H1 (cell line): ENCODE data around the gene ZNF443. TPM values are rescaled to one million over a fixed set of nuclear protein-coding genes. Genes with fewer than 3 reads are reported as not detected.

Source experiments
- ASH2L ChIP-seq: fragments of 200-600, 300-600 bp; sonication (generic); IDR thresholded peaks from one replicate; pipeline ENCODE4 v1.7.1; 2017; ENCODE audit warnings: low read length
- BRCA1 ChIP-seq: IDR thresholded peaks from 2 replicates; pipeline ENCODE4 v1.6.1; 2012; ENCODE audit warnings: low read depth, low read length, improper control_type of control experiment
- CHD1 ChIP-seq: IDR thresholded peaks from 2 replicates; pipeline ENCODE4 v1.6.1; 2012; ENCODE audit warnings: low read depth, low read length, improper control_type of control experiment
- EGR1 ChIP-seq: IDR thresholded peaks from 2 replicates; pipeline ENCODE4 v1.6.1; 2011; ENCODE audit warnings: low read depth, low read length, borderline replicate concordance
- GTF2F1 ChIP-seq: IDR thresholded peaks from 2 replicates; pipeline ENCODE4 v1.6.1; 2012; ENCODE audit warnings: low read depth, low read length, improper control_type of control experiment, borderline replicate concordance
- HDAC6 ChIP-seq: IDR thresholded peaks from one replicate; pipeline ENCODE4 v1.7.1; 2012; ENCODE audit warnings: low read depth, mild to moderate bottlenecking, inconsistent platforms, low read length, moderate library complexity
- JUN ChIP-seq: IDR thresholded peaks from 2 replicates; pipeline ENCODE4 v1.6.1; 2011; ENCODE audit warnings: low read depth, mild to moderate bottlenecking, improper control_type of control experiment, low read length
- KDM4A ChIP-seq: IDR thresholded peaks from one replicate; pipeline ENCODE4 v1.7.1; 2012; ENCODE audit warnings: low read depth, mild to moderate bottlenecking, moderate library complexity, low read length, inconsistent platforms; ENCODE audit not compliant: severe bottlenecking
- KDM5A ChIP-seq: fragments of 200-600 bp; IDR thresholded peaks from 2 replicates; pipeline ENCODE4 v1.7.1; 2012; ENCODE audit warnings: mild to moderate bottlenecking, low read length, inconsistent platforms, mixed read lengths
- NANOG ChIP-seq: IDR thresholded peaks from 2 replicates; pipeline ENCODE4 v1.6.1; 2011; ENCODE audit warnings: low read length, low read depth, mild to moderate bottlenecking, inconsistent platforms; ENCODE audit not compliant: insufficient read depth, poor library complexity, severe bottlenecking
- RAD21 ChIP-seq, 2 experiments: IDR thresholded peaks in 1 of 2; conservative IDR thresholded peaks in 1 of 2; 2 replicates each; pipeline ENCODE4 v1.6.1; 2011; ENCODE audit warnings: low read depth in 2 of 2, low read length in 2 of 2, improper control_type of control experiment in 1 of 2, inconsistent platforms in 1 of 2, mild to moderate bottlenecking in 1 of 2, moderate library complexity in 1 of 2
- RBBP5 ChIP-seq: IDR thresholded peaks from 2 replicates; pipeline ENCODE4 v1.7.1; 2012; ENCODE audit warnings: low read depth, mild to moderate bottlenecking, inconsistent platforms, low read length, moderate library complexity, borderline replicate concordance
- RNF2 ChIP-seq: fragments of 200-900, 300-1000 bp; sonication (generic); IDR thresholded peaks from 2 replicates; pipeline ENCODE4 v1.7.1; 2016; ENCODE audit warnings: borderline replicate concordance, low read depth, mild to moderate bottlenecking, antibody characterized with exemption, low read length; ENCODE audit not compliant: poor library complexity, severe bottlenecking; ENCODE audit errors: missing control alignments
- RXRA ChIP-seq: IDR thresholded peaks from 2 replicates; pipeline ENCODE4 v1.6.1; 2011; ENCODE audit warnings: low read depth, mild to moderate bottlenecking, low read length, moderate library complexity; ENCODE audit not compliant: insufficient read depth
- SIN3A ChIP-seq, 2 experiments: IDR thresholded peaks in 1 of 2; conservative IDR thresholded peaks in 1 of 2; 2 replicates each; pipeline ENCODE4 v1.6.1; 2011 to 2012; ENCODE audit warnings: low read length in 2 of 2, improper control_type of control experiment in 1 of 2, low read depth in 1 of 2, mild to moderate bottlenecking in 1 of 2
- SP2 ChIP-seq: IDR thresholded peaks from 2 replicates; pipeline ENCODE4 v1.6.1; 2012; ENCODE audit warnings: mild to moderate bottlenecking, low read length, inconsistent platforms
- SP4 ChIP-seq: IDR thresholded peaks from 2 replicates; pipeline ENCODE4 v1.6.1; 2012; ENCODE audit warnings: low read length, inconsistent platforms
- SUZ12 ChIP-seq: fragments of 200-600 bp; sonication (generic); IDR thresholded peaks from 2 replicates; pipeline ENCODE4 v1.6.1; 2012; ENCODE audit warnings: mild to moderate bottlenecking, inconsistent platforms, low read length, moderate library complexity, mixed read lengths
- TBP ChIP-seq: IDR thresholded peaks from 2 replicates; pipeline ENCODE4 v1.6.1; 2011; ENCODE audit warnings: low read depth, low read length, improper control_type of control experiment
- YY1 ChIP-seq: IDR thresholded peaks from 2 replicates; pipeline ENCODE4 v1.6.1; 2011; ENCODE audit warnings: low read depth, mild to moderate bottlenecking, low read length
- polyA plus RNA-seq, 7 experiments: library from polyadenylated mRNA; depleted of rRNA in 3 of 7; stranded (reverse) in 5 of 7; unstranded in 2 of 7; fragments of >200 nt in 5 of 7; fragments of 200-250 nt in 2 of 7; gene quantifications; 1 replicate in 5 of 7; 2 replicates in 1 of 7; 4 replicates in 1 of 7; pipeline versions ENCODE4 v1.2.1 to v1.2.3, GENCODE V29; 2011 to 2013; ENCODE audit warnings: missing spikeins in 2 of 7, mixed read lengths in 2 of 7
- total RNA-seq: library from RNA; stranded (reverse); fragmentation: NEBNext Ultra II Directional; extraction: Animal tissue kit (Norgen Biotek cat#: 25700); gene quantifications from 2 replicates; pipeline ENCODE4 v1.2.1, GENCODE V29; 2021
- TF ChIP-seq, protein P1 (sequence below): IDR thresholded peaks from 2 replicates; pipeline ENCODE4 v1.6.1; 2011; ENCODE audit warnings: low read depth, mild to moderate bottlenecking, low read length; ENCODE audit not compliant: insufficient read depth
- TF ChIP-seq, protein P2 (sequence below): IDR thresholded peaks from 2 replicates; pipeline ENCODE4 v1.6.1; 2012; ENCODE audit warnings: inconsistent platforms

The ZNF443 gene
- total and polyA plus RNA-seq, 2 of the 8 experiments (the other 6 are each of a cell fraction or from before 2014, with no cell fraction given) = 1.4 to 7.8 TPM

DNA sequence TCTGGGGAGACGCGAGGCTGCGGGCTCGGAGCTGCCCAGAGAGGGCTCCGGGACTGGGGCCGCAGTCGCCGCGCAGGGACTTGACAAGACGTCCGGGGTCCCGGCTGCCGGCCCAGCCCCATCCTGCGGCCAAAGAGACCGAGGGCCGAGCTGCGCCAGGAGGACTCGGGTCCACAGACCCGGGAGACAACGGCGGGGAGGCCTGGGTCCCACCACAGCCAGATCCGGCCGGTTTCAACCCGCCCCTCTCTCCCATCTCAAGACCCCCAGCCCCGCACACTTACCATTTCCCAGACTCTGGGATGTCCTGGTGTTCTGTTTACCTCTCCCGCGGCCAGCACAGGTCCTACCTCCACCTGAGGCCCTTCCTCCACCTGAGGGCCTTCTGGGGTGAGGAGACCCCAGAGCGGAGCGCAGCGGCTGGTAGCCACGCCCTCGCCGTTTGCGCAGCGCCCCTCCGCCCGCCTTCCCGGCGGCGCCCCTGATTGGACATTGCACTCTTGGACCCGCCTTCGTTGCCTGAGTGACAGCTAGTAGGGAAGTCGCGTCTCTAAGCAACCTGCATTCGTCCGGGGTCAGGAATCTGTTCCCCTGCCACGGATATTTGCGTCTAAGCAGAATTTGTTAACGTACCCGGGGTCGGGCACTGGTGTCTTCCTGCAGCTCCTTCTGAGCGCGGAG lies 43.7 kb upstream of the ZNF443 start, which contains the start of gene ZNF709 (continued):
- TF ChIP-seq RAD21 (IDR thresholded peaks at IDR 0.05 in 1 of 2, conservative IDR thresholded peaks at IDR 0.05 in 1 of 2; ENCODE audit: low read depth in 2 of 2, low read length in 2 of 2) = no peak
- TF ChIP-seq CHD1 = no peak
- no peak for TF ChIP-seq JUN
- no peak for TF ChIP-seq RBBP5
- no peak for TF ChIP-seq GTF2F1
- peak; percentile 89 for TF ChIP-seq TBP
- TF ChIP-seq SIN3A (conservative IDR thresholded peaks at IDR 0.05 in 1 of 2, IDR thresholded peaks at IDR 0.05 in 1 of 2; ENCODE audit: low read depth in 1 of 2, low read length in 2 of 2) = peak in 1 of 2 experiments; percentile 25; a peak in 3 of 4 replicates
- TF ChIP-seq, protein P1, sequence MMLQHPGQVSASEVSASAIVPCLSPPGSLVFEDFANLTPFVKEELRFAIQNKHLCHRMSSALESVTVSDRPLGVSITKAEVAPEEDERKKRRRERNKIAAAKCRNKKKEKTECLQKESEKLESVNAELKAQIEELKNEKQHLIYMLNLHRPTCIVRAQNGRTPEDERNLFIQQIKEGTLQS = no peak
- TF ChIP-seq, protein P2, sequence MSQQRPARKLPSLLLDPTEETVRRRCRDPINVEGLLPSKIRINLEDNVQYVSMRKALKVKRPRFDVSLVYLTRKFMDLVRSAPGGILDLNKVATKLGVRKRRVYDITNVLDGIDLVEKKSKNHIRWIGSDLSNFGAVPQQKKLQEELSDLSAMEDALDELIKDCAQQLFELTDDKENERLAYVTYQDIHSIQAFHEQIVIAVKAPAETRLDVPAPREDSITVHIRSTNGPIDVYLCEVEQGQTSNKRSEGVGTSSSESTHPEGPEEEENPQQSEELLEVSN = 0 out of 2 replicates have a peak, but pooled peaks have one; percentile 4
- peak; percentile 52 for TF ChIP-seq ASH2L
- TF ChIP-seq SP2 = peak; percentile 32; the same call in 1 of the 2 replicates
- TF ChIP-seq YY1 = no peak
- TF ChIP-seq HDAC6 = no peak
- no peak for TF ChIP-seq RXRA
- no peak for TF ChIP-seq EGR1
- TF ChIP-seq SP4 = no peak
- TF ChIP-seq NANOG = no peak
- no peak for TF ChIP-seq BRCA1
- peak; percentile 79 for TF ChIP-seq KDM4A
- no peak for TF ChIP-seq SUZ12
- no peak for TF ChIP-seq RNF2
- no peak for TF ChIP-seq KDM5A
